Measurements from ENCODE around the gene F2.
A peak's percentile ranks its signal among the peaks of the same experiment; 100 is the strongest.

The F2 gene

GRCh38 chr11:46736146-46736545, 17.1 kb downstream of the F2 start:
- FAIRE-seq = no peak

GRCh38 chr11:46736615-46737014, 17.6 kb downstream of the F2 start:
- no peak for FAIRE-seq
- no peak for TF ChIP-seq SPI1 (IDR thresholded peaks at IDR 0.05; ENCODE audit: low read depth, low read length)
- TF ChIP-seq POLR2AphosphoS5 (IDR thresholded peaks at IDR 0.05; ENCODE audit: low read depth, low read length) = no peak
- no peak for TF ChIP-seq TAF1 (IDR thresholded peaks at IDR 0.05; ENCODE audit: low read depth, low read length)
- TF ChIP-seq POU2F2 (IDR thresholded peaks at IDR 0.05; ENCODE audit: low read depth, low read length) = no peak
- TF ChIP-seq PAX5 (IDR thresholded peaks at IDR 0.05; ENCODE audit: insufficient read depth, low read length, severe bottlenecking) = no peak
- no peak for TF ChIP-seq POLR2A (IDR thresholded peaks at IDR 0.05; ENCODE audit: low read depth, low read length)
- DNase-seq (ENCODE audit: insufficient read length, low spot score) = no peak

More at GRCh38 chr11:46736146-46736545, 17.1 kb downstream of the F2 start:
- DNase-seq (ENCODE audit: insufficient read length, low spot score) = no peak
- no peak for TF ChIP-seq POLR2A (IDR thresholded peaks at IDR 0.05; ENCODE audit: low read depth, low read length)
- TF ChIP-seq SPI1 (IDR thresholded peaks at IDR 0.05; ENCODE audit: low read depth, low read length) = no peak
- no peak for TF ChIP-seq POU2F2 (IDR thresholded peaks at IDR 0.05; ENCODE audit: low read depth, low read length)
- no peak for TF ChIP-seq POLR2AphosphoS5 (IDR thresholded peaks at IDR 0.05; ENCODE audit: low read depth, low read length)
- no peak for TF ChIP-seq TAF1 (IDR thresholded peaks at IDR 0.05; ENCODE audit: low read depth, low read length)
- TF ChIP-seq PAX5 (IDR thresholded peaks at IDR 0.05; ENCODE audit: insufficient read depth, low read length, severe bottlenecking) = no peak

- TF ChIP-seq TAF1 (IDR thresholded peaks at IDR 0.05; ENCODE audit: low read depth, low read length) (no peak), POLR2AphosphoS5 (IDR thresholded peaks at IDR 0.05; ENCODE audit: low read depth, low read length) (no peak), PAX5 (IDR thresholded peaks at IDR 0.05; ENCODE audit: insufficient read depth, low read length, severe bottlenecking) (no peak), POU2F2 (IDR thresholded peaks at IDR 0.05; ENCODE audit: low read depth, low read length) (no peak), SPI1 (IDR thresholded peaks at IDR 0.05; ENCODE audit: low read depth, low read length) (no peak), POLR2A (IDR thresholded peaks at IDR 0.05; ENCODE audit: low read depth, low read length) (no peak)
- DNase-seq (ENCODE audit: insufficient read length, low spot score) (no peak), FAIRE-seq (no peak)
Observed at GRCh38 chr11:46737699-46738098, 18.7 kb downstream of the F2 start.

GRCh38 chr11:46738887-46739286, 19.9 kb downstream of the F2 start:
- TF ChIP-seq POLR2AphosphoS5 (IDR thresholded peaks at IDR 0.05; ENCODE audit: low read depth, low read length) (peak; percentile 38; the same call in 1 of the 2 replicates), PAX5 (IDR thresholded peaks at IDR 0.05; ENCODE audit: insufficient read depth, low read length, severe bottlenecking) (no peak), TAF1 (IDR thresholded peaks at IDR 0.05; ENCODE audit: low read depth, low read length) (no peak), POLR2A (IDR thresholded peaks at IDR 0.05; ENCODE audit: low read depth, low read length) (no peak; the same call in 1 of the 2 replicates)
- DNase-seq (ENCODE audit: insufficient read length, low spot score) = no peak
- no peak for FAIRE-seq

- DNase-seq (ENCODE audit: insufficient read length, low spot score) (no peak), FAIRE-seq (no peak)
- no peak for TF ChIP-seq TAF1 (IDR thresholded peaks at IDR 0.05; ENCODE audit: low read depth, low read length)
- TF ChIP-seq POU2F2 (IDR thresholded peaks at IDR 0.05; ENCODE audit: low read depth, low read length) = no peak
- no peak for TF ChIP-seq SPI1 (IDR thresholded peaks at IDR 0.05; ENCODE audit: low read depth, low read length)
- TF ChIP-seq PAX5 (IDR thresholded peaks at IDR 0.05; ENCODE audit: insufficient read depth, low read length, severe bottlenecking) = no peak
Observed at GRCh38 chr11:46741600-46742484, 22.8 kb downstream of the F2 start.

- no peak for TF ChIP-seq POU2F2 (IDR thresholded peaks at IDR 0.05; ENCODE audit: low read depth, low read length)
- no peak for TF ChIP-seq TAF1 (IDR thresholded peaks at IDR 0.05; ENCODE audit: low read depth, low read length)
- no peak for TF ChIP-seq SPI1 (IDR thresholded peaks at IDR 0.05; ENCODE audit: low read depth, low read length)
- no peak for TF ChIP-seq POLR2A (IDR thresholded peaks at IDR 0.05; ENCODE audit: low read depth, low read length)
- TF ChIP-seq POLR2AphosphoS5 (IDR thresholded peaks at IDR 0.05; ENCODE audit: low read depth, low read length) = no peak
- TF ChIP-seq PAX5 (IDR thresholded peaks at IDR 0.05; ENCODE audit: insufficient read depth, low read length, severe bottlenecking) = no peak
- DNase-seq (ENCODE audit: insufficient read length, low spot score) = no peak
- no peak for FAIRE-seq
Observed at GRCh38 chr11:46743043-46743442, 24.0 kb downstream of the F2 start.

- FAIRE-seq = no peak
Observed at GRCh38 chr11:46743693-46744339, 24.8 kb downstream of the F2 start.

GRCh38 chr11:46745328-46745727, 26.3 kb downstream of the F2 start:
- no peak for DNase-seq (ENCODE audit: insufficient read length, low spot score)
- TF ChIP-seq SPI1 (IDR thresholded peaks at IDR 0.05; ENCODE audit: low read depth, low read length) (no peak), POLR2AphosphoS5 (IDR thresholded peaks at IDR 0.05; ENCODE audit: low read depth, low read length) (no peak), POLR2A (IDR thresholded peaks at IDR 0.05; ENCODE audit: low read depth, low read length) (no peak), POU2F2 (IDR thresholded peaks at IDR 0.05; ENCODE audit: low read depth, low read length) (no peak), PAX5 (IDR thresholded peaks at IDR 0.05; ENCODE audit: insufficient read depth, low read length, severe bottlenecking) (no peak), TAF1 (IDR thresholded peaks at IDR 0.05; ENCODE audit: low read depth, low read length) (no peak)
- FAIRE-seq = no peak

More at GRCh38 chr11:46743693-46744339, 24.8 kb downstream of the F2 start:
- no peak for DNase-seq (ENCODE audit: insufficient read length, low spot score)
- no peak for TF ChIP-seq TAF1 (IDR thresholded peaks at IDR 0.05; ENCODE audit: low read depth, low read length)
- no peak for TF ChIP-seq SPI1 (IDR thresholded peaks at IDR 0.05; ENCODE audit: low read depth, low read length)
- no peak for TF ChIP-seq PAX5 (IDR thresholded peaks at IDR 0.05; ENCODE audit: insufficient read depth, low read length, severe bottlenecking)

GRCh38 chr11:46745995-46746394, 27.0 kb downstream of the F2 start:
- no peak for FAIRE-seq
- TF ChIP-seq POU2F2 (IDR thresholded peaks at IDR 0.05; ENCODE audit: low read depth, low read length) = no peak
- TF ChIP-seq TAF1 (IDR thresholded peaks at IDR 0.05; ENCODE audit: low read depth, low read length) = no peak
- TF ChIP-seq POLR2A (IDR thresholded peaks at IDR 0.05; ENCODE audit: low read depth, low read length) = no peak
- no peak for TF ChIP-seq SPI1 (IDR thresholded peaks at IDR 0.05; ENCODE audit: low read depth, low read length)
- TF ChIP-seq PAX5 (IDR thresholded peaks at IDR 0.05; ENCODE audit: insufficient read depth, low read length, severe bottlenecking) = no peak
- TF ChIP-seq POLR2AphosphoS5 (IDR thresholded peaks at IDR 0.05; ENCODE audit: low read depth, low read length) = no peak
- DNase-seq (ENCODE audit: insufficient read length, low spot score) = no peak
